ENCODE results near the gene AKT1S1.
"Not testable (repeated sequence)": the region's sequence is repeated elsewhere in the genome, so short reads cannot be mapped to it uniquely, and the experiment has no call there.

AKT1S1 gene

DNA sequence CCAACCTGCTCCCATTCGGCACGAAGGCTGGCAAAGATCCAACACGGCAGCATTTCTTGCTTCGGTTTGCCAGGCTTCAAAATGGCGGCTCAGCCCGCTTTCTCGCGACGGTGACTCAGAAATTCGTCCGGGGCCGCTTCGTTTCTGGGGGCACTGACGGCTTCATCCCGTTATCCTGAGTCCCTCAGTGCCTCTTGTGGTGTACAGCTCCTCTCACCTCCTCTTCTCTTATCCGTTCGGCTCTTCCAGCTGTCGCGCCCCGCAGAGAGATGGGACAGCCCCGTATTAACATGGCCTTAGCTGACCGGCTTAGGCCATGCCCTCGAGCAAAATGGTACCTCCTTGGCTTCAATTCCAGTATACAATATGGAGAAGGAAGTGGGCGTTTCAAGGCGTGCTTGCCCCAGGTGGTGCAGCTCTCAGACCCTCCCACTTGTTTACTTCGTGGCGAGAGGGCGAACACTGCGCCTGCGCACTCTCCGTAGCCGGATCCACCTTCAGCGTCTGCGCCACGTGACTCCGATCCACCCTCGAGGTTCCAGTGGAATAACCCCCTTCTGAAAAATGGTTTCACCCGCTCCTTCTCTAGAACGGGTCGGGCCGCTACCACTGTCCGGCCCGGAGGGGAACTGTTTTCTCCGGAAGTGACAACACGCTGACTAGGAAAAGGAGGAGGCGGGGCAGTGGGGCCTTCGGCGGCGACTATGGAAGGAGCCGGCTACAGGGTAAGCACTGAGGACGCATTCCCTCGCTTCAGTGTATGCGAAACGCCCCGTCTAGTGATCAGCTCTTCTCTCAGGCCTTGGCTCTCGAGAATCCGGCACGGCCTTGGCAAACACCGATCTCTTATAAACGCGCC, at the start of gene AKT1S1, which contains the start of gene TBC1D17:
Gene AKT1S1 (minus strand): TSS at position 336 of the 859 bp plus-strand sequence. CDS start 4,060 bp downstream, outside the sequence.
Gene TBC1D17 (plus strand): TSS at position 683 of the 859 bp plus-strand sequence. CDS start 22 bp downstream, at position 705.
- DNase-seq (ENCODE audit: low spot score) = peak; percentile 100

DNA sequence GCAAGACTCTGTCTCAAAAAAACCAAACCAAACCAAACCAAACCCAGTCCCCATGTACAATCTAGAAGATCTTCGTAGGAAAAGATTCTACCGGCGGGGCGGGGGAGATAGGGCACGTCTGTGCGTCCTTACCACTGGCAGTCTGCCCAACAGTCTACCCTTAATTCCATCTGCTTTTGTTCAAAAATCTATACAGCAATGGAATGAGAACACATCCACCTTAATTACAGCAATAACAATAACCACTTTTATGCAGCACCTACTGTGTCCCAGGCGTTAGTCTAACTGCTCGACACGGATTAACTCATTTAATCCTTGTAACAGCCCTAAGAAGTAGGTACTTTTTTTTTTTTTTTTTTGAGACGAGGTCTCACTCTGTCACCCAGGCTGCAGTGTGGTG, 49.4 kb upstream of the AKT1S1 start:
- DNase-seq (ENCODE audit: low spot score) = no peak

DNA sequence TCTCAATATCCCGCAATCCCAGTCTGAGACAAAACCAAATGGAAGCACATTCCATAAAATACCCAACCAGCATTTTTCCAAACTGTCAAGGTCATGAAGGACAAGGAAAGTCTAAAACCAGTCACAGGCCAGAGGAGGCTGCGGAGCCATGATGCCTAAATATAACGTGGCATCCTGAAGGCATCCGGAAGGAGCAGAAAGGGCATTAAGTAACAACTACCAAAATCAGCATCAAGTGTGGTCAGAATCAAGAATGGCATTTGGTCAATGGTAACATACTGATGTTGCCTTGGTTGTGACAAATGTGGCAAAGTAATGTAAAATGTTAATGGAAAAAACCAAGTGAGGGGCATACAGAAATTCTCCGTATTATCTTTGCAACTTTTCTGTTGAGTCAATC, 48.3 kb upstream of the AKT1S1 start:
- no peak for DNase-seq (ENCODE audit: low spot score)

DNA sequence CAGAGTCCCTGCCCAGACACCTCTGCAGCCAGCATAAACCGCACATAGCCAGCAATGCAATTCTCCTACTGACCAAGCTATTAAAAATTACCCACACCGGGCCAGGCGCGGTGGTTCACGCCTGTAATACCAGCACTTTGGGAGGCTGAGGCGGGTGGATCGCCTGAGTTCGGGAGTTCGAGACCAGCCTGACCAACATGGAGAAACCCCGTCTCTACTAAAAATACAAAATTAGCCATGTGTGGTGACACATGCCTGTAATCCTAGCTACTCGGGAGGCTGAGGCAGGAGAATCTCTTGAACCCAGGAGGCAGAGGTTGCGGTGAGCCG, 47.7 kb upstream of the AKT1S1 start:
- not testable (repeated sequence) for DNase-seq (ENCODE audit: low spot score)

DNA sequence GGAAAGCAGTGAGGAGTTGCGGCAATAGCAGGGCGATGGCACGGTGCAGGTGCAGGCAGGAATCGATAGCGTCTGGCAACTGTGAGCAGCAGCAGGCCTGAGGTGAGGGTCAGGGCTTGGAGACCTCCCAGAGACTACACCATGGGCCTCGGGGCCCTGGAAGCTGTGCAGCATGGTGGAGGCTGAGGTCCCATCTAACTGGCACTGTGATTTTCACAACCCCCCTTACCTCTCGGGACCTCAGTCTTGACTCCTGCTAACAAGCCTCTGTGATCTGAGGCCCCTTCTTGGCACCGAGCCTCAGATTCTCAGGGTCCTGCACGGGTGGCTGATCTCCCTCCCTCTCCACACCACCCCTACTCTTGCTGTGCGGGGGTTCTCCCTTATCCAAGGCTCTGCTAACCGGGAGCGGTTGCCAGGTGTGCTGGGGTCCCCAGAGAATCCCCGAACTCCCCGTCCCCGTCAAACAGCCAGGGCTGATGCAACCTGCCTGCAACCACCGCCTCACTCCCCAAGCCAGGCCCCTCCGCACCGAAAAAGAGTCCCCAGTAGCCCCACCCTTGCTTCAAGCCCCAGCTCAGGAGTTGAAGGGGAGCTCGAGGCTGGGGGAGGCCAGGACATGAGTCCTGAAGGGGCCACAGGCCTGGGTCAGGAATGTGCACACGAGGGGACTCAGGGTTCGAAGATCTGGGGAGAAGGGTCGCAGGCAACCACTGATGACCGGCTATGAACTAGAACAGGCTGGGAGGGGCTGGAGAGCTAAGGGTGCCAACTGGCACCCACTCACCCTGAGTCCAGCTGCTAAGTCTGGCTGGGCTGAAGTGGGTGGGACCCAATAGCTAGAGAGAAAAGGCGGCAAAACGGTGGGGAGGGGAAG, 47.1 kb upstream of the AKT1S1 start:
- DNase-seq (ENCODE audit: low spot score) = no peak

DNA sequence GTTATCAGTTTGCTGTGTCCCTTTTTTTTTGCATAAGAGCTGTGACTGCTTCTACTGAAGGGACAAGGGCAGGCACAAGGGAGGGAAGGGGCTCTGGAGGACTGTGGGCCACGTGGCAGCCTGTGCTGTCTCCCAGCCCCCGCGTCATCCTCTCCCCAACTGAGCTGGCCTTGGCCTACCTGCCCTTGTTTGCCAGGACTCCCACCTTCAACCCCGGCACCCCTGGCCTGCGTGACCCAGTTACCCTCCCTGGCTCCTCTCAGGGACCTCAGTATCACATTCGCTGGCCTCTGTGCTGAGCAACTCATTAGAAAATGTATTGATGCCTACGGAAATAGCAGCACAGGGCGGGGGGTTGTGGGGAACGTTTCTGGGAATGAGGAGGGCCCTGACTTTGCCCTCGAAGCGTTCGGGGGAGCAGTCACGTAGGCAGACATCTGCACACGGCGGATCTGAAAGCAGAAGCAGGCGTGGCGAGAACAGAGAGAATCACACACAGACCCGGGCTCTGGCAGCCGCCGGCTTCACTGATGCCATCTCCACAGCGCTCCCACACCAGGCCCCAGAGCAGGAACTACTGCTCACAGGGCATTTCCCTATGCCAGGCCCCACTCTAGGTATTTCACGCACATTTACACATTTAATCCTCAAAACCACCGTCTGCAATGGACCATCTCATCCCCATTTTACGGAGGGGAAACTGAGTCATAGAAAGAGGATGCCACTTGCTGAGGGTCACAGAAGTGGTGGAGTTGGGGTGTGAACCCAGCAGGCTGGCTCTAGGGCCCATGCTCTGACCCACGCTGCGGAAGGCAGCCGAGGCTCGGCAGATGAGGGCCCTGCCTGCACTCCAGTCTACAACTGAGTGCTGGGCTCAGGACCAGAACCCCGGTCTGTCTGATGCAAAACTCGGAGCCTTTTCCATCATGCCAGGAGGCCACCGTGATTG, 46.2 kb upstream of the AKT1S1 start:
- DNase-seq (ENCODE audit: low spot score) = no peak

DNA sequence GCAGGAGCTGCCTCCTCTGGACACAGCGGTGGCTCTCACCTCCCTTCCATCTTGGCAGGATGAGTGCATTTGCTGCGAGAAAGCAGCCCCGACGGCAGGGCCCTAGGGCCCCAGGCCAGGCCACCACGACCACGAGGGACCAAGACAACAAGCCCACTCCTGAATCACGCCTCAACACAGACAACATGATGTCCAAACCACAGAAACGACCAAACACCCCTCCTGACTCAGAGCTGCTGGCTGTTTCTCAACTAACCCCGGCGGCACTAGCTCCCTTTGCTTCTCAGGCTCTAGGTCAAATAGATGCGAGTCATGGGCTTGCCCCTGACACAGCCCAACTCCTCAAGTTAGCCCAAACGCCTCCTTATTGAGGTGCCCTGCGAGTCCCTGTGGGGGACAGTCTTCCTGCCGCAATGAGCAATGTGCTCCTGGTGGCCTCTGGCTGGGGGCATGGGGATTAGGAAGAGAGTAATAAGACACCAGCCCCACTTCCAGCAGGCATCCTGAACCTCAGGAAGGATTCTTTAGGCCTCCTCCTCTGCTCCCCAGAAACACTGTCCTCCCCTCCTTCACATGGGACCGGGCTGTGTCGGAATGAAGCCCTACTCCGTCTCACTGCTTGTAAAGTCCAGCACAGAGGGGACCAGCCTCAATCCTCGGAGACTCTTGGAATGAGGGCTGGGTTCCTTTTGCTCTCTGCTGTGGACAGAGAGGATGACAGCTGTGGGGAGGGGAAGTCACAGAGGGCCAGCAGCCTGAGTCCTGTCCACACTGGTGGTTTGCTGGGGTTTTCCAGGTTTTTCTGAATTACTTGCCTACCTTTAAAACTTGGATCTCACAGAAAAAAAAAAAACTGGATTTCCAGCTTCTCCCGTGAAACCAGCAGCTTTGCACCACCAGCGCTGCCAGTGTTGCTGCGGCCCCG, 45.0 kb upstream of the AKT1S1 start:
- no peak for DNase-seq (ENCODE audit: low spot score)

DNA sequence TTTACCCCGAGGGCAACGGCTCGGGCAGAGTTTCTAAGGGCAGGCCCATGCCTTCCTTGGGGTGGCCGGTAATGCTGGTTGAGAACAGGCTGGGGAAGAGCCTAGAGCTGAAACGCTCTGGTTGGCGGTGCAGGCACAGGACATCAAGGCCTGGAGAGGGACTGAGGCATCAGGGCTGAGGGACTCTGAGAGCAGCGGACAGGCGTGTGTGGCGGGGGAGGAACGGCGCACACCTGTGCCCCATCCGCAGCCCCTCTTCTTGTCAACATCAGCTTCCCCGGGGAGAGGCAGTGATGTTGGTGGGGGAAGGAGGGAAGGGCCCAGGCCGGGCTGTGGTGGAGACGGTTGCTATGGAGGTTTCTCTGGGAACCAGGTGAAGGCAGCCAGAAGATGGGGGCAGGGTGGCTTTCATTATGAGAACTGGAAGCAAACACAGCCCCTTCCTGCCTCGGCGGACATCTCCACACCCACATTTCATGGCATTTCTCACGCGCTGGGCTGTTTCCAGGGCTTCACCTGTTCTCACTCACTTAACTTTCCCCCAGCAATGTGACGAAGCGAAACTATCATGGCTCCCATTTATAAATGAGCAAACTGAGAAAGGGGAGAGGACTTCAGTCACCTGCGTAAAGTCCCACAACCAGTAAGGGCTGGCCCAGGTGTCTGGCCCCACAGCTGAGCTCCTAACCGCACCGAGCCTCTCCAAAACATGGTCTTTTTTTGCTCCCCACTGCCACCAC, 43.6 kb upstream of the AKT1S1 start:
- no peak for DNase-seq (ENCODE audit: low spot score)

DNA sequence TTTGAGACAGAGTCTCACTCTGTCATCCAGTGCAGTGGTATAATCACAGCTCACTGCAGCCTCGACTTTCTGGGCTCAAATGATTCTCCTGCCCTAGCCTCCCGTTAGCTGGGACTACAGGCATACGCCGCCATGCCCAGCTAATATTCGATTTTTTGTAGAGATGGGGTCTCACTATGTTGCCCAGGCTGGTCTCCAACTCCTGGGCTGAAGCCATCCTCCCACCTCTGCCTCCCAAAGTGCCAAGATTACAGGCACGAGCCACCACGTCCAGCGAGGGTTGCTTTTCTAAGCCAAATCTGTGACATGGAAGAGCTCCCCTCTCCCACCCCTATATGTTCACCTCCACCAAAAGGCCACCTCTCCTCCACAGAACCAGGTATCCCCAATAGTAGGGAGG, 40.9 kb upstream of the AKT1S1 start:
- DNase-seq (ENCODE audit: low spot score) = no peak

DNA sequence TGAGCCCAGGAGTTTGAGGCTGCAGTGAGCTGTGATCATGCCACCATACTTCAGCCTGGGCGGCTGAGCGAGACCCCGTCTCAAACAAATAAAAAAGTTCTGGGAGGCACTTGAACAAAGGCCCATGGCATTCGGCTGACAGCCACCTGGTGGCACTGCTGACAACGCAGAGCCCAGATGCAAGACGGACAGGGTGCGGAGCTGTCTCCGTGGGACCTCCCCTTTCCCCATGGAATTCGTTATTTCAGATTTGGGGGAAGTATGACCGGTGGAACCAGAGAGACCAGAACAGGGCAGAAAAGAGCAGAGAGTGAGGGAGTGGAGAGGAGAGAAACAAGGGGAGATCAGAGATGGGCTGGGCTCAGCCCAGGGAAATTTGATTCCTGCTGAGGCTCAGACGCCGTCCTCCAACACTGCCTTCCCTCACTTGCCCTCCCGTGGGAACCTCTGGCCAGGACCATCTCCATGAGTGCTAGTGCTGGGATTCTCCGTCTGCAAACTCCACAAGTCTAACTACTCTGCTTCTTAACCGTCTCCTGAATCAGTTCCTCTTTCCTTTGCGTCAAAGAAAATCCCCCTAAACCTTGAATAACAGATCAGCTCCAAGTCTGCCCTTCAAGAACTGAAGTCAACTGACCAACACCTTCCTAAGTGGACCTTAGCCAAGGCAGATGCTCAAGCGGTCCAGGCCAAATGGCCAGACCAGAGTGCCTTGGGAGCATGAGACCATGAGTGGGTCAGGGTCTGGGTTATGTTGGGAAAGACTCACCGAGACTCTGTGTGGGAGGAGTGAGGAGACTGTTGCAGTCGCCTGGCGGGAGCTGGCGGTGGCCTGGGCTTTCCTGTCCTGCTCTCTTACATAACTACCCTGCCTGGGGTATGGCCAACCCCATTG, 39.9 kb upstream of the AKT1S1 start:
- DNase-seq (ENCODE audit: low spot score) = no peak

DNA sequence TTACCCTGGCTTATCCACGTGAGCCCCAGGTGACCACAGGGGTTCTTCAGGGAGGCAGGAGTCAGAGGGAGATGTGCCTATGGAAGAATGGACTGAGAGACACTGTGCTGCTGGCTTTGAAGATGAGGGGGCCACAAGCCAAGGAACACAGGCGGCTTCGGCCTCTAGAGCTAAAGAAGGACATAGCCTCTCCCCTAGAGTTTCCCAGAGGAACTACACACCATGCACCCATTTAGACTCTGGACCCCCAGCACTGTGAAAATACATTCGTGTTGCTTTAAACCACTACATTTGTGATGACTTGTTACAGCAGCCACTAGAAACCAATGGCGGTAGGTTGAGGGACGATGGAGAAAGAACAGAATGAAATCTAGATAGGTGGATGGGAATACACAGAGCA, 38.1 kb upstream of the AKT1S1 start:
- no peak for DNase-seq (ENCODE audit: low spot score)

DNA sequence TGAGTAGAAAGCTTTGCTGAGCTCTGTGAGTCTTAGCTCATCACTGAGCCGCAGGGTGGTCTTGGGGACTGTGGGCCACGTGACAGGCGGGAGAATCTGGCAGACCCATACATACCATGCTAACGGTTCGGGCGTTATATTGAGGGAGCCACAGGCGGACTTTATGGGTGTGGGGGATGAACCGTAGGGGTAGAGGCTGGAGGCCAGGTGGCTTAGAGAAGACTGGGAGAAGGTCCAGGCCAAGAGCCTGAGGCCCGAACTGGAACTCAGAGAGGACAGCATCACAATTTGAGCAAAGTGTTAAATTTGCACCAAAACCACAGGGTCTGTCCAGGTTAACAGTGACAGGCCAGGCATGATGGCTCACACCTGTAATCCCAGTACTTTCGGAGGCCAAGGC, 36.6 kb upstream of the AKT1S1 start:
- no peak for DNase-seq (ENCODE audit: low spot score)

DNA sequence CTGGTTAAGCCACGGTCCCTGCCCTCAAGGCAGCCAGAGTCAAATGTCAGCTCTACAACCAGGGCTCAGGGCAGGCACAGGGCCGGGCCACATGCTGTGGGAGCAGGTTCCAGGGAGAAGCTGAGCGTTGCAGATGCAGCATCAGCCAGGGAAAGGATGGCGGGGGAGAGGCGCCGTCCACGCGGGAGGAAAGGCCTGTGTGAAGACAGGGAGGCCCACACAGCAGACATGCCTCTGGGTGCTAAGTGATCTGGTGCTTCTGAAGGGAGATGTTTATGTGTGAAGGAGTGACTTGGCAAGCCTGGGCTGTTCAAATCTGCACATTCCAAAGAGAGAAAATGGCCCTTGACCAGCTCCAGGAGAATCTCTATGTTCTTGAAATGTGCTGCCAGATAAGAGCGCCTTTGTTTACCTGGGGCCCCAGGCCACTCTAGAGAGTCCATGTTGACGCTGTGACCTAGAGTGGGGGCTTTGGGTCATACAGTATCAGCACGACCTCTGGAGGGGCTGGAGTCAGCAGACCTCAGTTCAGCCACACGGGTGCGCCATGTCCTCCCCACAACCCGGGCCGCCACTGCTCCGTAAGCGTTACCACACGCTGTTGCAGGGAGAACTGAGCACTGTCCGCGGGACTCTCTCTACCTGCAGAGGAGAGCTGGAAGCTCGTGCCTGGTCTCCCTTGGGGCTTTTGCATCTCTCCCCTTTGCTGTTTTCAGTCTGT, 36.0 kb upstream of the AKT1S1 start:
- no peak for DNase-seq (ENCODE audit: low spot score)

DNA sequence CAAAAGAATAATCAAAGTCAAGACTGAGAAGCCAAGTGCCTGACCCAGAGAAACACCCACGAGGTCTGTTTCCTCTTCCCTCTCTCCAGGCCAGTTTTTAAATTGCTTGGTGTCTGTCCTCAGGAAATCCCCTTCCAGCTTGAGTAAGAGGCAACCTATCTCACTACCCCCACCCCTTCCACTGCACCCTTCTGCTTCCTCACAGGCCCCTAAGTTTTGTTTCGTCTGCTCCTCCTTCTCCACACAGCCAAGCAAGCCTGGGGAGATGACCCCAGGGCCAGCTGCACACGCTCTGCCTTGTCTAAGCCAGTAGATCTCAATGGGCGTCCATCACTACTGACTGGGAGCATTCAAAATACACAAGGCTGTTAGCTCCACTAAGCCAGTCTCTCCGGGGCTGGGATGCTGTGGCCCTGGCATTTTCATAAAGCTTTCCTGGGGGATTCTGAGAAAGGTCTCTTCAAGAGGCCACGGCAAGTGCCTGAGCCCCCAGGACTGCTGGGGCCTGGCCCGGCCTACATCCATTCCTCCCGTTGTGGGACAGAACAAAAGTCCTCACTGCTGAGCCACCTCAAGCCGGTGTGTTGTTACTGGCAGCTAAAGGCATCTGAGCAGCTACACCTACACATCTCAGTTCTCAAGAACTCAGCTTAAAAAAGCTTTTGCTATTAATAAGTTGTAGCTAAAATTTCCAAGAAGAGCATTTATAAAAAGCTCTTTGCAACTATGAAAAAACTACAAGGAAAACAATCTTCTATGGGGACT, 34.4 kb upstream of the AKT1S1 start:
- DNase-seq (ENCODE audit: low spot score) = no peak

DNA sequence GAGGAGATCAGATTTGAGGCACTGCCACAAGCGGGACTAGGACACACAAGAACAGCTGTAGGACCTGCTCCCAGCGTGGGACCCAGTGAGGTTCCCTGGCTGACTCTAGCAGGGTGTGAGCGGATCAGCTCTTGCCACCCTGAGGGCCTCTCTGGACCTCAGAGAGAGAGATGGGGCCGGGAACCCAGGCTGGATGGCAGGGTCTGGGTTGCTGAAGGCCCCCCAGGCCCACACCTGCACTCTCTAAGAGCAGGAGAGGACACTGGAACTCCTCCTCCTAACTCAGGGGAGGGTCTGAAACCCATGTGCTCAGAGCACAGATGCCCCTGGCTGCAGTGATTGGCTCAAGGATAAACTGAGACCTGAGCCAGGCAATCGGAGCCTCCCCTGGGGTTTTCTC, 33.0 kb upstream of the AKT1S1 start:
- no peak for DNase-seq (ENCODE audit: low spot score)

DNA sequence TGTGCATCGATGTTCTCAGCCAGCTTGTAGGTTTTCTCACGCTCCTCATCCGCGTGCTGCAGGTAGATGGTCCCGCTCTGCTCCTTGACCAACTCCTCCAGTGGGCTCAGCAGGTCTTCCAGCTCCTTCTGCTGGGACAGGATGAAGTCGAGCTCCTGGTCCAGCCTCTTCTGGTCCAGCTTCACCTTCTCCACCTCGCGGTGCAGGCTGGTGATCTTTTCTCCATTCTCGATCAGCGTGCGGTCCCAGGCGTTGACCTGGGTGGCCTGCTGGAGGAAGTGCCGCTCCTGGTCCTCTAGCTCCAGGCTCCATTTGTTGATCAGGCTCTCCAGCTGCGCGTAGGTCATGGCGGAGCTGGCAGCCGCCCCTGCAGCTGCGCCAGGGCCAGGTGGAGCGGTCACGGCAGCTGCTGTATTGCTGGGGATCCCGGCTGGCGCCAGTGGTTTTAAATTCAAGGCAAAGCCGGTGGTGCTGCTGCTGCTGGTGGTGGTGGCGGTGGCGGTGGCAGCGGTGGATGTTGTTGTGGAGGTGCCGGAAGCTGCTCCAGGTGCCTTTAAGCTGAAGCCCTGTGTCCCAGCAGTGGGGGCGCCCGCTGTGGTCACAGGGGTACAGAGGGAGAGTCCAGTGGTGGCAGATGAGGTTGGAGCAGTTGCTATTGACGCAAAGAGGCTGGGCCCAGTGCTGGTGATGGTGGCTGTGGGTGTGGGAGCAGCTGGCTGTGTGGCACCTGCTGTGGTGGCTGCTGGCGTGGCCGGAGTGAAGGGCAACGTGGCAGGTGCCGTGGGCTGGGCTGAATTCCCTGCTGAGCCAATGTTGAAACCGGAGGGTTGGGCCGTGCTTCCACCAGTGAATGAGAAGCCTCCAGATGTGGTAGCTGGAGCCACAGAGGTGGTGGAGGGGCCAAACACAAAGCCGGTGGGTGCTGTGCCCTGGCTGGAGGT, 31.6 kb upstream of the AKT1S1 start:
- DNase-seq (ENCODE audit: low spot score) = no peak
